ES-I3 (cell line): ENCODE measurements around the gene PIM1.
"Not testable (repeated sequence)": the region's sequence is repeated elsewhere in the genome, so short reads cannot be mapped to it uniquely, and the experiment has no call there.

Source experiments
- H3K36me3 ChIP-seq: 2 replicates; pipeline ENCODE4 v1.6.1; 2013; ENCODE audit warnings: mild to moderate bottlenecking, low read length, control low read depth, moderate library complexity; ENCODE audit not compliant: insufficient read depth
- H3K4me1 ChIP-seq: 2 replicates; pipeline ENCODE4 v1.6.1; 2013; ENCODE audit warnings: mild to moderate bottlenecking, control low read depth, low read length; ENCODE audit not compliant: insufficient read depth
- H3K9ac ChIP-seq: 2 replicates; pipeline ENCODE4 v1.6.1; 2013; ENCODE audit warnings: low read depth, mild to moderate bottlenecking, low read length, moderate library complexity
- H3K9me3 ChIP-seq: 2 replicates; pipeline ENCODE4 v1.6.1; 2013; ENCODE audit warnings: mild to moderate bottlenecking, low read length, moderate library complexity; ENCODE audit not compliant: control insufficient read depth, insufficient read depth

The PIM1 gene

GRCh38 chr6:37169496-37170272, at the start of gene PIM1:
Gene PIM1, plus strand, starts transcription at chr6:37170152. Its CDS starts 424 bp downstream, at chr6:37170576.
- Histone ChIP-seq H3K9ac (peak within 1 kb of the TSS; percentile 82), H3K36me3 (peaks cover 32% of the 10 kb centered on the region), H3K4me1 (peaks cover 22% of the 10 kb centered on the region)

DNA sequence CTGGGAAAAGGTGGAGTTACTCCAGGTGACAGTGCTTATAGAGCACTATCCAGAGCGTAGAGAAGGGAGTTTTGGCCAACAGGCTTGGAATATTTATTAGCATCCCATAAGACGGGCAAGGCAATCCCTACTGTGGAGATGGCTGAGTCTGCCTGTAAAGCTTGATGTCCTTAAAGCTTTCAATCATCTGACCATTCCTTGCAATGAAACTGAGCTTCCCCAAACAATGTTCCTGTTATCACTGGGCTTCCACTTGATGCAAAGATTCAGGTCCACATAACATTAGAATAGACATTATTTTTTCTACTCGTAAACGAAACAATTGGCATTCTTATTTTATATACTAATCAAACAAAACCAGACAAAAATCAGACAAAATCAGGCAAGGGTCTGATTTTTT, 48.4 kb upstream of the PIM1 start:
- Histone ChIP-seq H3K9me3 (no peaks in the 10 kb centered on the region), H3K36me3 (peaks cover 4% of the 10 kb centered on the region; the same call in 1 of the 2 replicates), H3K4me1 (peaks cover 8% of the 10 kb centered on the region; the same call in 1 of the 2 replicates), H3K9ac (no peak overlapping the region)

More at GRCh38 chr6:37169496-37170272, at the start of gene PIM1:
- H3K9me3 ChIP-seq, result no peaks in the 10 kb centered on the region; the same call in 1 of the 2 replicates

- Histone ChIP-seq H3K9ac (no peak overlapping the region), H3K36me3 (peaks cover 4% of the 10 kb centered on the region; the same call in 1 of the 2 replicates), H3K9me3 (no peaks in the 10 kb centered on the region), H3K4me1 (peaks cover 18% of the 10 kb centered on the region)
These were observed 47.1 kb upstream of the PIM1 start for GRCh38 chr6:37122861-37123260.

GRCh38 chr6:37123957-37124729, 45.8 kb upstream of the PIM1 start:
- Histone ChIP-seq H3K9ac (peak overlapping the region; percentile 60; the same call in 1 of the 2 replicates), H3K9me3 (no peaks in the 10 kb centered on the region), H3K4me1 (peaks cover 29% of the 10 kb centered on the region), H3K36me3 (peaks cover 4% of the 10 kb centered on the region; the same call in 1 of the 2 replicates)

DNA sequence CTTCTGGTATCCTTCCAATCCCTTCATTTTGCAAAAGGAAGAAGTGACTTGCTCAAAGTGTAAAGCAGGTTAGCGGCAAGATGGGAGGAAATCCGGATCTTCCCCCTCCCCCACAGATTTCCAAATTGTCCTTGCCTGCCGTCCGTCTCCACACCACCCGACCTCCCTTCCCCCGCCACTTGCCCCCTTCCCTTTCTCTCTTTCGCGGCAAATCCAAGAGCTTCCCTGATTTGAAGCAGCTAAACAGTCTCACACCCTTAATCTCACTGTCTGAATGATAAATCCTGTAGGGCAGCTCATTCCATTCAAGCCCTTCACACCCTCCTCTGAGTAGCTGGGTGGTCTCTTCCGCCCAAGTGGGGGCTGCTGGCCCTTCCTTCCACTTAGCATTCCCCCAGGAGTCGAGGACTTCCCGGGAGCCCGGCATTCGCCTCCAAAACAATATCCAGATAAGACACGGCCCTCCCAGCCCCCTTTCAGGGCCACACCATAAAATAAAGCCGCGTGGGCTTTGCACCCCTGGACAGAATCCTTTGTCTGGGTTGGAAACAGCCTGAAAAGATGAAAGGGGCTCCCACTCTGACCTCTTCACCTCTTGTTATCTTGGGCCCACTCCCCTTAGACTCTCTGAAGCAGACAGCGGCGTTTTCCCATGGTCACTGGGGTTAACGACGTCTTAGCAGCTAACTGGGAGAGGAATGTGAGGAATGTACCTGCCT, 44.0 kb upstream of the PIM1 start:
- peaks cover 4% of the 10 kb centered on the region; the same call in 1 of the 2 replicates for H3K36me3 ChIP-seq
- H3K4me1 ChIP-seq, result peaks cover 29% of the 10 kb centered on the region
- peak overlapping the region; percentile 60 for H3K9ac ChIP-seq
- H3K9me3 ChIP-seq, result no peaks in the 10 kb centered on the region

DNA sequence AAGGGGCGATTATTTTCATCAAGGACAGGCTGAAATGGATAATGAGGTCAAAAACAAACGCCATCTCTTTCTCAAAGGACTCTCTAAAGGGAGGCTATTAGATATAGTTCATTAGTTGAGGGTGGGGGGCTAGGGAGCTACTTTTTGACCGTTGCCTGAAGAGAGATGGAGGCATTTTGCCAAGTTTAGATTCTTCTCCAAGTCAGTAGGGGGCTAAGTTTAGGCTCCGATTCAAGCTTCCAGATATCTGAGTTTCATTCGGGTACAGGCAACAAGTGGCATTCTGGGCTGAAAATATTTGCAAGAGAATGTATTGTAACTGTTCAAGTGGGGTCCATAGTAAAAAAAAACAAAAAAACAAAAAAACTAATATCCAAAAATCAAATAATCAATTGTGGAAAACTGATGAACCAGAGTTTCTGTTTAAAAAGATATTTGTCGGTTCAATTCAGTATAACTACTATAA, 43.4 kb upstream of the PIM1 start:
- peaks cover 34% of the 10 kb centered on the region for H3K4me1 ChIP-seq
- H3K9me3 ChIP-seq, result no peaks in the 10 kb centered on the region
- peaks cover 4% of the 10 kb centered on the region; the same call in 1 of the 2 replicates for H3K36me3 ChIP-seq
- H3K9ac ChIP-seq, result peak overlapping the region; percentile 60

- Histone ChIP-seq H3K36me3 (peaks cover 4% of the 10 kb centered on the region; the same call in 1 of the 2 replicates), H3K9ac (peak overlapping the region; percentile 60; the same call in 1 of the 2 replicates), H3K4me1 (peaks cover 39% of the 10 kb centered on the region), H3K9me3 (no peaks in the 10 kb centered on the region)
These were observed 42.9 kb upstream of the PIM1 start for GRCh38 chr6:37126961-37127616.

- Histone ChIP-seq H3K4me1 (peaks cover 35% of the 10 kb centered on the region), H3K9ac (no peak overlapping the region), H3K9me3 (no peaks in the 10 kb centered on the region), H3K36me3 (no peaks in the 10 kb centered on the region; the same call in 1 of the 2 replicates)
These were observed 41.7 kb upstream of the PIM1 start for GRCh38 chr6:37127961-37128862.

GRCh38 chr6:37128863-37129443, 41.0 kb upstream of the PIM1 start:
- H3K9ac ChIP-seq, H3K9me3 ChIP-seq, H3K36me3 ChIP-seq: not testable (repeated sequence)
- H3K4me1 ChIP-seq, result peaks cover 32% of the 10 kb centered on the region

DNA sequence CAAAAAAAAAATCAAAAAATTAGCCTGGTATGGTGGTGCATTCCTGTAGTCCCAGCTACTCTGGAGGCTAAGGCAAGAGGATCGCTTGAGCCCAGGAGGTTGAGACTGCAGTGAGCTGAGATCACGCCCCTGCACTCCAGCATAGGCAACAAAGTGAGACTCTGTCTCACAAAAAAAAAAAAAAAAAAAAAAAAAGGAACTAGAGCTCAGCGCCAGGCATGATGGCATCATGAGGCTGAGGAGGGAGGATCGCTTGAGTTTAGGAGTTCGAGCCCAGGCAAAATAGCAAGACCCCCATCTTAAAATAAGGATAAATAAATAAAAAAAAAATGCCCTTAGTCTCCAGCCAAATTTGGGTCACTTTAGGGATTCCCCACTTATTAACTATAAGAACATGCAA, 40.4 kb upstream of the PIM1 start:
- no peaks in the 10 kb centered on the region; the same call in 1 of the 2 replicates for H3K36me3 ChIP-seq
- H3K4me1 ChIP-seq, result peaks cover 37% of the 10 kb centered on the region
- H3K9ac ChIP-seq, result no peak overlapping the region
- no peaks in the 10 kb centered on the region for H3K9me3 ChIP-seq

GRCh38 chr6:37130704-37131103, 39.2 kb upstream of the PIM1 start:
- Histone ChIP-seq H3K4me1 (peaks cover 43% of the 10 kb centered on the region), H3K36me3 (no peaks in the 10 kb centered on the region; the same call in none of the 2 replicates), H3K9ac (no peak overlapping the region), H3K9me3 (no peaks in the 10 kb centered on the region)

- Histone ChIP-seq H3K9ac (no peak overlapping the region), H3K4me1 (peaks cover 43% of the 10 kb centered on the region), H3K36me3 (no peaks in the 10 kb centered on the region; the same call in none of the 2 replicates), H3K9me3 (no peaks in the 10 kb centered on the region)
These were observed 38.6 kb upstream of the PIM1 start for GRCh38 chr6:37131104-37131959.
